HG03571 (cell line): ENCODE data around the gene TCEAL8.

Experiments used
- ATAC-seq: cut with Tn5 transposase; IDR thresholded peaks from one replicate; pipeline ENCODE4 v1.9.1; 2021; ENCODE audit not compliant: unreplicated experiment

TCEAL8 gene

DNA sequence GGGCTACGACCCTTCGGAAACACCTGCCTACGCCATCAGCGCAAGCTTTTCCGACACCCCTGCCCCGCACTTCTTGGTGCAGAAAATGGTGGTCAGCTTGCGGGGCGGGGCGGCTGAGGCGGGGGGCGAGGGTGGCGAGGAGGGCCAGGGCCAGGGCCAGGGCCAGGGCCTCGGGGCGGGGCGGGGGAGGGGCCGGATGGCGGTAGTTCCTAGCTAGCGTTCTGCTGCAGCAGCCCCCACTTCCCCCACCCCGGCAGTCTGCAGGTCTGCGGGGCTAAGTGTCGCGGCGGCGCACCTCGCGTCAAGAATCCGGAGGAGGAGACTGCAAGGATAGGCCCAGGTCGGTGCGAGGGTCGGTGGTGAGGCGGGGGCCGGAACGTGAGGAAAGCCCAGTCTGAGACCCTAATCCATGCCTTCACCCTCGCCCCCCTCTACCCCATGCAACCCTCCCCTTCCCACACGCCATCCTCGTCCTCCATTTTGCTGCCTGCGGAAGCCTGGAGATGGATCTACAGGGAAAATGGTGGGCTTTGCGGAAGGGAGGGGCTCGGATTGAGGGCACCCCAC is 39.4 kb downstream of the TCEAL8 start:
- peak; percentile 27 for ATAC-seq

DNA sequence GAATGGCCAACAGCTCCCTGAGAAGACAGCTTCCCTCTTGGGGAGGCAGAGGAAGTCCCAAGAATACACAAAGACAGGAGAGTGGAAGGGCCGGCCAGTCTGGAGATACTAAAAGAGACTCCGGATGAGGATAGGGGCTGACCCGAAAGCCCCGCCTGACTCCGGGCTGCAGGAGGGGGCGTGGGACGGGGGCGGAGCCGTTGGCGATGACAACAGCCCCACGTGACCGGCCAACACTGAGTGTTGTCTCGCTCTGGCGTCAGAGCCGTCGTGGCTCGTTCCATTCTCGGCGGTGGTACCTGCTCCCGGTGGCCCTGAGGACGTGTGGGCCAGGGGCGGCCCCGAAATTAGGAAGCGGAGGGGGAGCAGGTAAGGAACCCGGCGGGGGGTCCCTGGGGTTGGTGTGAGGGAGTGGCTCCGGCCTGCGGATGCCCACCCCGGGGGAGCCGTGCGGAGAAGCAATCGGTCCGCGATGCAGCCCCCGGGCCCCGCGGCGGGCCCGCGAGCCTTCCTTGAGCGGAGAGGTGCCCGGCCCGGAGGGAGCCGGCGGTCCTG is 40.0 kb downstream of the TCEAL8 start, which contains the start of gene BEX4:
Gene BEX4, plus strand, starts transcription at position 239 of the 555 bp plus-strand sequence. CDS start 1,046 bp downstream, outside the sequence.
- peak; percentile 94 for ATAC-seq

DNA sequence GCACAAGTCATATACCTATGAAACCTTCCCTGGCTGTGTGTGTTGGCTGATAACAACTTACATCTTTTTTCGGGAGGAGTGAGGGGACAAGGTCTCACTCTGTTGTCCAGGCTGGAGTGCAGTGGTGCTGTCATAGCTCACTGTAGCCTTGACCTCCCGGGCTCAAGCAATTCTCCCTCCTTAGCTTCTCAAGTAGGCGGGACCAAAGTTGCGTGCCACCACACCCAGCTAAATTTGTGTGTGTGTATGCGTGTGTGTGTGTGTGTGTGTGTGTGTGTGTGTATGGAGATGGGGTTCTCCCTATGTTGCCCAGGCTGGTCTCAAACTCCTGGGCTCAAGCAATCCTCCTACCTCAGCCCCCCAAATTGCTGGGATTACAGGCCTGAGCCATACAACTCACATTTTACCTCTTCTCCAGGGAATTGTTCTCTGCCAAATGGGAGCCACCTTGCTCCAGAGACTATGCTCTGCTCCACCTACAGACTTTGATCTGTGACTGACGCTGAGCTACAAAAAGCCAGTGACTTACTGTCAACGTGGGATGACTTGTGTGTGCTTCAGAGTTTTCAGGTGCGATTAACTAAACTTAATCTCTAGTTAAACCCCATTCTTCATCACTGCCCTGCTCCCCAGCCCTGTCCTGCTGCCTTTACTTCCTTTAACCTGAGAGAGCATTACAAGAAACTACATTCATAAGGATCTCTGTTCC is 42.1 kb downstream of the TCEAL8 start:
- no peak for ATAC-seq

DNA sequence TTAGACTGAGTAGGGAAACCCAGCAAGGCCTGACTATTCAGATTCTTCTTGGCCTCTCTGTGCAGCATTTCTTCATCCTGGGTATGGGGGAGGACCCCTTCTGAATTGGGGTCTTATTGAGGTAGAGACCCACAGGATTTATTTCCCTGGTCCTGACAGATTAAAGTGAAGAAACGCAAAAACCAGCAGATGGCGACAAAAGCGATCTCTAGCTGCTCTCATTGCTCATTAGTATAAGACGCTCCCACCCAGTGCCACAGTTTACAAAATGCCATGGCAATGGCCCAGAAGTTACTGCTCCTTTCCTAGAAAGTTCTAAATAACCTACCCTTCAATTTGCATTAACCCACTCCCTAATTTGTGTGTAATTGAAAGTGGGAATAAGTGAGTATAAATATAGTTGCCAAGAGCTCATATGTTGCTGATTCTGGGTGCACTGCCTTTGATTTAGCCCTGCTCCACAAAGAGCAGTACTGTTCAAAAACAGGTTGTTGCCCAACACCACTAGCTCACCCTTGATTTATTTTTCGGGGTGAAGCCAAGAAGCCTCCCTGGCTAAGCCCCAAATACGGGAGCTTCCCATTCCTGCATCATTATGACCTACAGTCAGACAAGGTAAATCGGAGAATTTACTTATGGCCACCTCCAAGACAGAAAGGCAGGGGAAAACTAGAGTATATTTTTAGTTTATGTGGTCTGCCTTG is 43.8 kb downstream of the TCEAL8 start:
- ATAC-seq, result no peak

DNA sequence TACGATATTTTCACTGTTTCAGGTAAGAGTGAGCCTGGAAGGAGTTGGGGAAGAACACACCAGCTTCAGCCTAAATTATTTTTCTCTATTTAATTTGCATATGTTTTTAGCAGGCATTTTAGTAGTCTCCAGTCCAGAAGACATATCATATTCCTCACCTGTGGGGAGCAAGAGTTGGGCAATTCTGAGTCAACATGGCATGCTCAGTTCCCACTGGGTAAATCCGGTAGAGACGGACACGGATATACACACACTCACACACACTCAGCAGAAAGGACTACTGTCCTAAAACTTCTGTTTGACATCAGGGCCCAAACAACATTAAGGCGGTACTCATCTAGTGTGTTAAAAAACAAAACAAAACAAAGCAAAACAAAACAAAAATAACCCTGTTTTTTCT is 44.9 kb downstream of the TCEAL8 start:
- no peak for ATAC-seq
